ENCODE results near the gene ANO6. TPM values are rescaled to one million over a fixed set of nuclear protein-coding genes. Genes with fewer than 3 reads are reported as not detected.
"Not testable (repeated sequence)": the region's sequence is repeated elsewhere in the genome, so short reads cannot be mapped to it uniquely, and the experiment has no call there.

The ANO6 gene
- total RNA-seq, 2 experiments from 2014 or later: 19.0 to 21.4 TPM

DNA sequence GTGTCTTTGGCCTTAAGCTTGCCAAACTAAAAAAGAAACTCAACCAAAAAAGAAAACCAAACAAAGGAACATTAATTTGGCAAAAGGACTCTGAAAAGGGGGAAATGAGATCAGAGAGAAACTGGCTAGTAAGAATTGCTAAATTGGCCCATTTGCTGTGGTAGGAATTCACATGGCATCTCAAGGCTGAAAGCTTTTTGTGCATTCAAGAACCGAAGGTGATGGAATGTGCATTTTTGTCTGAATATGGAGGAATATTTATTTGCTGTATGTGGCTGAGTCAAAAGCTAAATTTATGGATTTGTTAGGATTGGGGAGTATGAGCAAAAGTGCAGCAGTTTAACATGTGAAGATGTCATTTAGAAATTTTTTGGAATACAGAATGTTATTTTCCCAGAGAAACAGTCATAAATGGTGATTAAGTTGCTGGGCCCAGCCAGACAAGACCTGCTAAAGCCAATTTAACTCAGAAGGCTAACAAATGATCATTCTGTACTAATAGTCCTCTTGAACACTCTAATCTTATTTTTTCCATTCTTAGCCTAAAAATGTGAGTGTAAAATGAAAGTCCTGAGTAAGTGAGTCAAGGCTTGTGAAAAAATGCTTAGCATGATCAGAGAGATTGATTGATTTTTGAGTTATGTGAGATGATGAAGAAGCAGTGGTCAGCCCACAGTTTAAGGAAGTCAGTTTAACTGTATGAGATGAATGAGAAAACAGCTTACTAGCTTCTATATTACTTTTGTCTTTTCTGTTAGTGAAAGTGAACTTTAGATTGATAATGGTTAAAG lies 94.1 kb downstream of the ANO6 start:
- ChIA-PET POLR2A (interaction anchor here (0.9 kb wide), 1 partner anchor 75 kb away, joined by 3 read pairs; no protein-coding TSS in a partner anchor), CTCF (interaction anchor here (0.7 to 0.9 kb wide), 2 partner anchors 93 to 798 kb away, joined by 3 read pairs; no protein-coding TSS in a partner anchor)
- no peak overlapping the region for H3K4me3 Mint-ChIP-seq
- H3K27me3 Mint-ChIP-seq: no peaks in the 10 kb centered on the region
- no peak for DNase-seq
- H3K36me3 Mint-ChIP-seq: peaks cover 13% of the 10 kb centered on the region
- peaks cover 3% of the 10 kb centered on the region for H3K9me3 Mint-ChIP-seq
- H3K4me1 Mint-ChIP-seq (ENCODE audit: low read depth): peaks cover 3% of the 10 kb centered on the region
- no peak overlapping the region for H3K27ac Mint-ChIP-seq
- intact Hi-C loops (cut with micrococcal nuclease): no loop called here

DNA sequence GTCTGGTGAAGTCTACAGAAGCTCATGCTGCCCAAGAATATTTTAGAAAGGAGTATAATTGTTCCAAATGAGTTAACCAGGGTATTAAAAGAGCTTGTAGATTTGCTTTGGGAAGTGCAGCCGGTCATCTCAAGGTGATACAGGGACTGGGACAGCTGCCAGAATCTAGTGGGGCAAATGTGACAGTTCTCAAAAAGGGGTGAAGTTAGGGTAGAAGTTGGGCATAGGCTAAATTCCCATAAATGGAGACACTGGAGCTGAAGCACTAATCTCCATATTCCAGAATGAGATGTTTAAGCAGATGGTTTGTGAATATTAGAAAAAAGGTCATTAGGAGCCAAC lies 94.7 kb downstream of the ANO6 start:
- Mint-ChIP-seq H3K4me1 (ENCODE audit: low read depth) (peaks cover 3% of the 10 kb centered on the region), H3K9me3 (peaks cover 3% of the 10 kb centered on the region), H3K4me3 (no peak overlapping the region), H3K27ac (no peak overlapping the region), H3K36me3 (peaks cover 16% of the 10 kb centered on the region), H3K27me3 (no peaks in the 10 kb centered on the region)
- intact Hi-C loops (cut with micrococcal nuclease): no loop called here
- POLR2A ChIA-PET: no interaction called here
- DNase-seq: no peak
- CTCF ChIA-PET: interaction anchor here (0.7 kb wide), 1 partner anchor 798 kb away, joined by 3 read pairs; no protein-coding TSS in a partner anchor

DNA sequence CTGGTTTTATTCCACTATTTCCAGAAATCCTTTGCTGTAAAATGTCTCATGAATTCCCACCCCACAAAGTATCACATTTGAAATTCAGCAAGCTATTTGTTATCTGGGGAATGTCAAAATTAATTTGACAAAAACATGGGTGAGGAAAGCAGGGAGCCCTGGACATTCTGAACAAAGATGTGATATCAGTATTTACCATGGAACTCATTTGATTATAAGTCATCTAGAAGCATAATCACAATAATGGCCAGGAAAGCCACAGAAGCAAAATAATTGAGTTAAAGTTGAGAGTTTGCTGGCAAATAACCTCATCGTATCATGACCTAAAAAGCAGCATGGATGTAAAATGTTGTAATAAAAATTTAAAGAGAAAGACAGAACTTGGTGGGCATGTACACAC lies 96.1 kb downstream of the ANO6 start:
- Mint-ChIP-seq H3K27ac (no peak overlapping the region), H3K4me1 (ENCODE audit: low read depth) (peaks cover 3% of the 10 kb centered on the region), H3K36me3 (peaks cover 18% of the 10 kb centered on the region), H3K27me3 (no peaks in the 10 kb centered on the region), H3K4me3 (no peak overlapping the region), H3K9me3 (peaks cover 3% of the 10 kb centered on the region)
- POLR2A ChIA-PET: no interaction called here
- CTCF ChIA-PET: no interaction called here
- intact Hi-C loops (cut with micrococcal nuclease): no loop called here
- DNase-seq: no peak

DNA sequence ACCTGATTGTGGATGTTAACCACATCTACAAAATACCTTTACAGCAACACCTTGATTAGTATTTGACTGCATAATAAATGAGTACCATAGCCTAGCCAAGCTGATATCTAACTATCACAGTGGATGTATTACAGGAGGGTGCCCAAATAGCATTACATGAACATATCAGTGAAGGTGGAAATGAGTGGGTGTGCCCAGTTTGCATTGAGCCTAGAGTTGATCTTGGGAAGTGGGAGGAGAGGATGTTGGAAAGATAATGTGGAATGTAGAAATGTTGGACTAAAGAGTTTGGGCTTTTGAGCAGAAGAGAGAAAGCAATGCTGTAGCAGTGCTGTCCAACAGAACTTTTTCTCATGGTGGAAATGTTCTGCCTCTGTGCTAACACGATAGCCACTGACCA lies 98.9 kb downstream of the ANO6 start:
- DNase-seq: no peak
- peaks cover 3% of the 10 kb centered on the region for H3K4me1 Mint-ChIP-seq (ENCODE audit: low read depth)
- ChIA-PET CTCF (no interaction called here), POLR2A (no interaction called here)
- peaks cover 25% of the 10 kb centered on the region for H3K36me3 Mint-ChIP-seq
- H3K27ac Mint-ChIP-seq: no peak overlapping the region
- H3K27me3 Mint-ChIP-seq: no peaks in the 10 kb centered on the region
- intact Hi-C loops (cut with micrococcal nuclease): no loop called here
- no peak overlapping the region for H3K4me3 Mint-ChIP-seq
- H3K9me3 Mint-ChIP-seq: peaks cover 9% of the 10 kb centered on the region

DNA sequence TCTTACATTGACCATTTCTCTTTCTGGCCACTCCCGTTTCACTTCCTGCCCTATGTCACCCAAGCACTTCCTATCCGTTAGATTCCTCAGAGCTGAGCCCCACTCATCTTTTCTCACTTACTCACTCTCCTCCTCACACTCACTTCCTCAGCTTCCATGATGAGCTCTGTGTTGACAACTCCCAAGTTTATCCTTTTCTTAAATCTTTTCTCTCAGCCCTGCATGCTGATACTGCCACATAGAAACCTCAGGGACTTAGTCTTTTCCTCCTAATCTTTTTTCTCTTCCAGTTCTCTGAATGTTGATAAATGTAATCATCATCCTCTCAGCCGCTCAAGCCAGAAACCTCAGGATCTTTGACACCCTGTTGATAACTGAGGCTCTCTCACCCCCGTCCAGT lies 99.6 kb downstream of the ANO6 start:
- Mint-ChIP-seq H3K27me3 (no peaks in the 10 kb centered on the region), H3K4me1 (ENCODE audit: low read depth) (peaks cover 3% of the 10 kb centered on the region), H3K4me3 (no peak overlapping the region), H3K36me3 (peaks cover 26% of the 10 kb centered on the region), H3K9me3 (peaks cover 9% of the 10 kb centered on the region), H3K27ac (no peak overlapping the region)
- no peak for DNase-seq
- intact Hi-C loops (cut with micrococcal nuclease): no loop called here
- POLR2A ChIA-PET: no interaction called here
- CTCF ChIA-PET: interaction anchor here (0.6 kb wide), 1 partner anchor 9 kb away, joined by 3 read pairs; no protein-coding TSS in a partner anchor

DNA sequence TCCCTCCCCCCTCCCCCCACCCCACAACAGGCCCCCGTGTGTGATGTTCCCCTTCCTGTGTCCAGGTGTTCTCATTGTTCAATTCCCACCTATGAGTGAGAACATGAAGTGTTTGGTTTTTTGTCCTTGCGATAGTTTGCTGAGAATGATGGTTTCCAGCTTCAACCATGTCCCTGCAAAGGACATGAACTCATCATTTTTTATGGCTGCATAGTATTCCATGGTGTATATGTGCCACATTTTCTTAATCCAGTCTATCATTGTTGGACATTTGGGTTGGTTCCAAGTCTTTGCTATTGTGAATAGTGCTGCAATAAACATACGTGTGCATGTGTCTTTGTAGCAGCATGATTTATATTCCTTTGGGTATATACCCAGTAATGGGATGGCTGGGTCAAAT lies 101.4 kb downstream of the ANO6 start:
- H3K4me3 Mint-ChIP-seq; DNase-seq; CTCF ChIA-PET; H3K9me3 Mint-ChIP-seq; H3K4me1 Mint-ChIP-seq (ENCODE audit: low read depth); H3K27me3 Mint-ChIP-seq; H3K27ac Mint-ChIP-seq; intact Hi-C loops (cut with micrococcal nuclease); POLR2A ChIA-PET: not testable (repeated sequence)
- H3K36me3 Mint-ChIP-seq: peaks cover 26% of the 10 kb centered on the region

DNA sequence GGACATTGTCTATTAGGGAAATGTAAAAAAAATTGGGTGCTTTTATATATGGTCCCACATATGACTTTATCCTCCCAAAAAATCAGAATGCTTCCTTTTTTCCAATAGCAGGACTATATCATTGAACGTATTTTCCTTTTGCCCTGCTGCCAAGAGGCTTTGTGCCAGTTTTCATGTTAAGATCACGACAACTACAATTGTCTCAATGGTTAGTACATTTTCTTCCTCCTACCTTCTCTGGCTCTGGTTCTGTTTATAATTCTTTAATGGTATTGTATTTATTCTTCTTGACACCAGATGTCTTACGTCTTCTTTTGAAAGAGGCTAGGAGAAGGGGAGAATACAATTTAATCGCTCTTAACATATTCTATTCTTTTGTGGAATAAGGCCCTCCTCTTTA lies 106.9 kb downstream of the ANO6 start:
- Mint-ChIP-seq H3K9me3 (peaks cover 1% of the 10 kb centered on the region), H3K4me1 (ENCODE audit: low read depth) (peaks cover 7% of the 10 kb centered on the region), H3K4me3 (no peak overlapping the region), H3K36me3 (peaks cover 3% of the 10 kb centered on the region), H3K27me3 (no peaks in the 10 kb centered on the region), H3K27ac (no peak overlapping the region)
- intact Hi-C loops (cut with micrococcal nuclease): no loop called here
- no peak for DNase-seq
- CTCF ChIA-PET: no interaction called here
- POLR2A ChIA-PET: no interaction called here

DNA sequence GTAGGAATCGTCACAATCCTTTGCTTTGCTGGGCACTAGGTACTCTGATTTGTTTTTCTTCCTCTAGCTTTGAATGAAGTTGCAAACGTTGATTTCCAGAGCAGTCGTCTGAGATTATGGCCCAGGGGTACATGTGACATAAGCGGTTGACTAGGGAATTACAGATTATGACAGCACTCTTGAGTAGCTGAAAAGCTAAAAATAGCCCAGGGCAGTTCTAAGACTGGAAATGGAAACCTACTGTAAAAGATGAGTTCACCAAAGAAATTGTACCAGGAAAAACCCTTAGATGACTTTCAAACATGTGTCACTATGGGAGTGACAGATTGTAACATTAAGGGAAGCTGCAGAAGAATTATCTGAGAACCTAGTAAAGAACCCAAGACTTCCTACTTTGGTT lies 108.5 kb downstream of the ANO6 start:
- Mint-ChIP-seq H3K36me3 (peaks cover 2% of the 10 kb centered on the region), H3K4me1 (ENCODE audit: low read depth) (peaks cover 7% of the 10 kb centered on the region), H3K27ac (no peak overlapping the region), H3K4me3 (no peak overlapping the region), H3K9me3 (no peaks in the 10 kb centered on the region), H3K27me3 (no peaks in the 10 kb centered on the region)
- CTCF ChIA-PET: interaction anchor here (0.7 to 1.0 kb wide), 2 partner anchors 9 to 153 kb away, joined by 3 read pairs; no protein-coding TSS in a partner anchor
- POLR2A ChIA-PET: no interaction called here
- no peak for DNase-seq
- intact Hi-C loops (cut with micrococcal nuclease): no loop called here

DNA sequence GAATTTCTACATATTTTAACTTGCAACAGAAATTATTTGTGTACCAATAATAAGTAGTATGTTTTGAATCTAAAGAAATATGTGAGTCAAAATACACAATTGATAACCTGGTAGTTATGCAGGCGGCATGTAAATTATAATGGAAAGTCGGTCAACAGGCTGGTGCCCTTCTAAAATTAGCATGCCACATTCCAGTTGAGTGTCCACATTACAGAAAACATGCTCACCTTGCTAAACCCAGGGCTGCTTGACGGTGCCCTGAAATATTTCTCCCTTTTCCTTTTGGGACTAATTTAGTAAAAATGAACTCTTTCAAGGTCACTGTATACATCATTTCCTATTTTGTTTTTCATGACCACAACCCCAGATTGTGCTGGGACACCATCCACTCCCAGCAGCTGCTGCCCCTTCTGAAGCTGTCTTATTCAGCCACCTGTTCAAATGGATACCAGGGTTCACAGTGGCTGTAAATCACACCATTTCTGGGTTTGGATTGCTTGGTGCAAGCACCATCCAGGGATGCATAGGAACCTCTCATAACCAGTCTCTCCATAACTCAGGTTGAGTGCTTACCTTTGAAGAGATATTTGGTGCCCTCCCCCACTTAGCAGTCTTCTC lies 110.6 kb downstream of the ANO6 start:
- Mint-ChIP-seq H3K9me3 (no peaks in the 10 kb centered on the region), H3K27me3 (no peaks in the 10 kb centered on the region), H3K27ac (no peak overlapping the region), H3K36me3 (no peaks in the 10 kb centered on the region), H3K4me1 (ENCODE audit: low read depth) (peaks cover 7% of the 10 kb centered on the region), H3K4me3 (no peak overlapping the region)
- CTCF ChIA-PET: no interaction called here
- POLR2A ChIA-PET: no interaction called here
- DNase-seq: no peak
- intact Hi-C loops (cut with micrococcal nuclease): no loop called here

DNA sequence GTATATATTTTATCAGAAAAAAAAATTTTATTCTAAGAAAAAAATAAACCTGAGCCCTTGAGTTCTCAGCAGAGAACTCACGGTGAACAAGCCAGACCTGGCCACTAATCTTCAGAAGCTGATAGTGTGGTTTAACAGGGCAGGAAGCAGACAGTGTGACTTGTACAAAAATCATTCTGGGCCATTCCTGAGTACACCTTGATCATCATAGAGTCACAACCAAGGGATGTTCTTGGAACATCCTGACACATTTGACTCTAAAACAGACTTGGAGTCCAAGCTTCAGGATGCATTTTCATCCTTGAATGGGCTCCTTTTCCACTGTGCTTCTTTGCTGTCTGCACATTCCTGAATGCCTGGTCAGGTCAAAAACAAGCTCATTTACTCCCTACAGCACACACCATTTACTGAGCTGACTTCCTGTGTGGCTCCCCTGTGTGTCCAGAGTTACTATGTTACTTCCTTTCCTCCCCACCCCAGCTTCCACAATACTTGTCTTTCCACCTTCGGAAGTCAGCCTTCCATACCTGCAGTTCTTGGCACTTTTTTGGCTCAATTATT lies 112.0 kb downstream of the ANO6 start:
- POLR2A ChIA-PET: no interaction called here
- no peaks in the 10 kb centered on the region for H3K9me3 Mint-ChIP-seq

DNA sequence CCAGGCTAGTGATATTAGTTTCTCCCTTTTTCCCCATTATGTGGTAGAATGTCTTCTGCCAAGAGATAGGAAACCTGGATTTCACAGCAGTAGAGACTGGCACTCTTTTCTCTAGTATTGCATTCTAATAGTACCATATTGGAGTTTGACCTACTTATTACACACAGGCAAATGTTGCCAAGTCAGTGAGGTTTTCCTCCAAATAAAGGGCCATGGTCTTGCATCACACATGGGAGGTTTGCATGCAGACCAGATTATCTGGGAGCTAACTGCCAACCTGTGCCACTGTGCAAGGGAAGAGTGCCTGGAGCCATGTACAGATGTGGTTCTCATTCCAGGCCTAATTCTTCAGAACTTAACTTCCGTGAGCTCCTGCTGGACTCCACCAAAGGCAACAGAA lies 113.3 kb downstream of the ANO6 start:
- no peaks in the 10 kb centered on the region for H3K27me3 Mint-ChIP-seq
- POLR2A ChIA-PET: no interaction called here
- peaks cover 9% of the 10 kb centered on the region for H3K36me3 Mint-ChIP-seq
- no peaks in the 10 kb centered on the region for H3K9me3 Mint-ChIP-seq
- H3K4me3 Mint-ChIP-seq: no peak overlapping the region
- DNase-seq: no peak
- H3K27ac Mint-ChIP-seq: no peak overlapping the region
- CTCF ChIA-PET: no interaction called here
- peaks cover 6% of the 10 kb centered on the region for H3K4me1 Mint-ChIP-seq (ENCODE audit: low read depth)
- intact Hi-C loops (cut with micrococcal nuclease): no loop called here

More for the DNA sequence above, 112.0 kb downstream of the ANO6 start:
- no peak overlapping the region for H3K4me3 Mint-ChIP-seq
- intact Hi-C loops (cut with micrococcal nuclease): no loop called here
- DNase-seq: no peak
- H3K4me1 Mint-ChIP-seq (ENCODE audit: low read depth): peaks cover 7% of the 10 kb centered on the region
- CTCF ChIA-PET: interaction anchor here (0.8 to 1.0 kb wide), 2 partner anchors 60 to 216 kb away, joined by 3 to 4 read pairs; no protein-coding TSS in a partner anchor
- H3K27ac Mint-ChIP-seq: no peak overlapping the region
- peaks cover 9% of the 10 kb centered on the region for H3K36me3 Mint-ChIP-seq
- H3K27me3 Mint-ChIP-seq: no peaks in the 10 kb centered on the region

DNA sequence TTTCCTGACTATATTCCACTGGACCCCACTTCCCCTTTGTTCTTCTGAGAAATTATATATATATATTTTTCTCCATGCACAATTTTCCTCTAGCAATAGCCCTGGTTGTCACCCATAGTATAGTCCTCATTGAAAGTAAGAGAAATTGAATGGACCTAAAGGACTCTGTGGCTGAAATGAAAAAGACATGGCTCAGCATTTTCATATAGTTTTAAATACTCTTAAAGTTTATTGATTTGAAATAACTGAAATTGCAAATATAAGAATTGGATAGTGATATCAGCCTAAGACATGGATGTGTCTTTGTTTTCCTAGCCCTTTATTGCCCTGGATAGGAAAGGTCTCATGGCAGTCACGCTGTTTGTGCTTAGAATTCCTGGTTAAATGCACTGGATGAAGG lies 113.8 kb downstream of the ANO6 start:
- Mint-ChIP-seq H3K4me3 (no peak overlapping the region), H3K27me3 (no peaks in the 10 kb centered on the region), H3K4me1 (ENCODE audit: low read depth) (peaks cover 1% of the 10 kb centered on the region), H3K9me3 (no peaks in the 10 kb centered on the region), H3K36me3 (peaks cover 12% of the 10 kb centered on the region), H3K27ac (no peak overlapping the region)
- intact Hi-C loops (cut with micrococcal nuclease): no loop called here
- POLR2A ChIA-PET: no interaction called here
- CTCF ChIA-PET: no interaction called here
- DNase-seq: no peak

DNA sequence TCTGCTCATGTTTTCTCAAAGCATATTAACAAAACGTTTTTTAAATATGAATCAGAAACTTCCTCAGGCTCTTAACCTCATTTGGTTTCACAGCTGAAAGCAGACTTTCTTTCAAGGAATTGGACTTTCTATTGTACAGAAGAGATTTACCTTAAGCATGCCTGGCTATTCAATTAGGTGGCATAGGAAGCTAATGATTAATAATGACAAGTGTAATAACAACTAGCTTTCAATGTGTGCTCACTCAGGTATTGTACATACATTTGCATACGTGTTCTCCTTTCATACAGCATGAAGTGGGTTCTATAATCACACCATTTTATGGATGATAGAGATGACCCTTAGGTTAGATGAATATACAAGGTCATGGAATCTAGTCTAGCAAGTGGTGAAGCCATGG lies 115.7 kb downstream of the ANO6 start:
- Mint-ChIP-seq H3K27me3 (no peaks in the 10 kb centered on the region), H3K36me3 (peaks cover 13% of the 10 kb centered on the region), H3K4me1 (ENCODE audit: low read depth) (no peaks in the 10 kb centered on the region), H3K9me3 (no peaks in the 10 kb centered on the region), H3K4me3 (no peak overlapping the region), H3K27ac (no peak overlapping the region)
- intact Hi-C loops (cut with micrococcal nuclease): no loop called here
- ChIA-PET POLR2A (no interaction called here), CTCF (no interaction called here)
- no peak for DNase-seq
